GM23248 (cell line): Measurements from ENCODE around the gene TENM4. TPM values are rescaled to one million over a fixed set of nuclear protein-coding genes. Genes with fewer than 3 reads are reported as not detected.

Source experiments
- DNase-seq: peaks from one replicate; pipeline ENCODE4 v3.0.0-alpha.2; 2015
- H2AFZ ChIP-seq: fragments of 200-600 bp; sonication (generic); 2 replicates; pipeline ENCODE4 v1.6.1; 2016; ENCODE audit warnings: antibody characterized with exemption
- H3F3A ChIP-seq: fragments of 200-600 bp; sonication (generic); 2 replicates; pipeline ENCODE4 v1.6.1; 2016; ENCODE audit warnings: mild to moderate bottlenecking, antibody characterized with exemption, mixed run types; ENCODE audit not compliant: insufficient read depth
- H3K27ac ChIP-seq: fragments of 200-600 bp; sonication (generic); 2 replicates; pipeline ENCODE4 v1.5.1; 2016; ENCODE audit warnings: mild to moderate bottlenecking
- H3K27me3 ChIP-seq: fragments of 200-600 bp; sonication (generic); replicated peaks from 2 replicates; pipeline ENCODE4 v1.6.1; 2016; ENCODE audit warnings: mild to moderate bottlenecking; ENCODE audit not compliant: insufficient read depth
- H3K36me3 ChIP-seq: fragments of 200-600 bp; sonication (generic); 2 replicates; pipeline ENCODE4 v1.6.1; 2016; ENCODE audit warnings: low read depth, mild to moderate bottlenecking
- H3K4me1 ChIP-seq: fragments of 200-600 bp; sonication (generic); 2 replicates; pipeline ENCODE4 v1.6.1; 2016; ENCODE audit warnings: mild to moderate bottlenecking; ENCODE audit not compliant: insufficient read depth
- H3K4me2 ChIP-seq: fragments of 200-600 bp; sonication (generic); one replicate; pipeline ENCODE4 v1.6.1; 2016; ENCODE audit warnings: mild to moderate bottlenecking; ENCODE audit not compliant: unreplicated experiment
- H3K4me3 ChIP-seq: fragments of 200-600 bp; sonication (generic); 2 replicates; pipeline ENCODE4 v1.5.1; 2016; ENCODE audit warnings: mild to moderate bottlenecking
- H3K79me2 ChIP-seq: fragments of 200-600 bp; sonication (generic); 2 replicates; pipeline ENCODE4 v1.6.1; 2016; ENCODE audit warnings: mild to moderate bottlenecking; ENCODE audit not compliant: insufficient read depth
- H3K9ac ChIP-seq: fragments of 200-600 bp; sonication (generic); 2 replicates; pipeline ENCODE4 v1.6.1; 2016; ENCODE audit warnings: mild to moderate bottlenecking
- H3K9me2 ChIP-seq: fragments of 200-600 bp; sonication (generic); 2 replicates; pipeline ENCODE4 v1.6.1; 2016; ENCODE audit warnings: mixed run types, mild to moderate bottlenecking, moderate library complexity; ENCODE audit not compliant: insufficient read depth
- H3K9me3 ChIP-seq: fragments of 200-600 bp; sonication (generic); one replicate; pipeline ENCODE4 v1.6.1; 2017; ENCODE audit warnings: low read depth
- H4K20me1 ChIP-seq: fragments of 200-600 bp; sonication (generic); 2 replicates; pipeline ENCODE4 v1.6.0; 2016; ENCODE audit not compliant: insufficient read depth
- EZH2 ChIP-seq: fragments of 200-600 bp; sonication (generic); IDR thresholded peaks from 2 replicates; pipeline ENCODE4 v1.6.1; 2018; ENCODE audit warnings: antibody characterized with exemption, mild to moderate bottlenecking; ENCODE audit not compliant: insufficient read depth, poor library complexity, severe bottlenecking
- EZH2phosphoT487 ChIP-seq: fragments of 200-600 bp; sonication (generic); IDR thresholded peaks from 2 replicates; pipeline ENCODE4 v1.6.1; 2018; ENCODE audit warnings: antibody characterized with exemption, moderate library complexity, mild to moderate bottlenecking, low read depth; ENCODE audit not compliant: insufficient read depth
- WGBS, 2 experiments: methylation state at CpG; one replicate each; pipeline ENCODE4 v1.1.6; 2015 to 2017; ENCODE audit warnings: low lambda C conversion rate in 2 of 2, low coverage in 1 of 2; ENCODE audit errors: missing lambda C conversion rate in 2 of 2; 5-methylcytosine and 5-hydroxymethylcytosine counted together
- in situ Hi-C: fragments of 300-500 bp; cut with MboI; formaldehyde crosslinking; loops from 2 replicates; pipeline ENCODE4 v1.15.0; 2020
- polyA plus RNA-seq: library from polyadenylated mRNA; unstranded; fragments of >200 nt; fragmentation: Nextera tagmentation; extraction: Ambion mirVana; gene quantifications from 2 replicates; pipeline ENCODE4 v1.2.1, GENCODE V29; 2016
- total RNA-seq: library from RNA; depleted of rRNA; stranded (reverse); fragments of >200 nt; shearing (Covaris generic); gene quantifications from 2 replicates; pipeline ENCODE4 v1.2.3, GENCODE V29; 2014

The TENM4 gene
- total and polyA plus RNA-seq, 2 experiments from 2014 or later = 0.11 to 0.48 TPM

DNA sequence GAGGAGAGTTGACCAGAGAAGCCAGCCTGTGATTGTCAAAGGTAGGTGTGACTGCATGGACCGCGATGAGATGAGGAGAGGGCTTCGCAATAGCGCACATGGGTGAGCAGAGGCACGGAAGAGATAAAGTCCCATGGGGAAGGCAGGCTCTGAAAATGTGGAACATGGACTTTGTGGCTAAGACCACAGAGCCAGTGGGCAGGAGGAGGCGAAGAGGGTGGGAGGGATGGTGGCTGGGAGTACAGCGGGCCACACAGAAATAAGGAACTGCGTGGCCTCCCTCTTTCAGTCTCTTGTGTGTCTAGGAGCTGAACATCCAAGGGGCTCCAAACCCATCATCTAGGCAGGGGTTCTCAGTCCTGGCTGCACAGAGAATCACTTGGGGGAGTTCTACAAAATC is 98.6 kb downstream of the TENM4 start:
- Histone ChIP-seq H3K79me2 (no peaks in the 10 kb centered on the region), H3K9me2 (no peaks in the 10 kb centered on the region), H3K27me3 (no peaks in the 10 kb centered on the region; the same call in 1 of the 2 replicates), H3K9me3 (no peaks in the 10 kb centered on the region), H3K9ac (no peak overlapping the region), H3K4me2 (no peak overlapping the region), H3K4me1 (no peaks in the 10 kb centered on the region), H3K36me3 (no peaks in the 10 kb centered on the region), H3K4me3 (no peak overlapping the region), H3K27ac (no peak overlapping the region), H4K20me1 (no peaks in the 10 kb centered on the region), H3F3A (no peaks in the 10 kb centered on the region), H2AFZ (no peak overlapping the region)
- WGBS, 2 experiments = 71 to 73% methylated on average over 8 of the region's 8 CpGs
- no peak for DNase-seq
- no peak for TF ChIP-seq EZH2
- no peak for TF ChIP-seq EZH2phosphoT487
- in situ Hi-C loops = no loop called here

DNA sequence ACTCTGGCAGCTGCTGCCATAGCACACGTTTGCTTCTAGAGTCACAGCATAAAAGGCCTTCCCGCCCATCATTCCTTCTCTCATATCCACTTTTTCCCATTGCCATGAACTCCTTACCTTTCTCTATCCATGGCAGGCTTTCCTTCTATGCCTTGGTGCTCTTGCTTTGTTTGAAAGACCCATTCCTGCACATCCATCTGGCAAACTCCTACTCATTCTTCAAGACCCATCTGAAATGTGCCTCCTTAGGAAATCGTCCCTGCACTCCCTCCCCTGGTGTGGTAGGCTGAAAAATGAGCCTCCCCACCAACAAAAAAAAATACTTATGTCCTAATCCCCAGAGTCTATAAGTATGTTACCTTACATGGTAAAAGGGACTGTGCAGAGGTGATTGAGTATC is 100.3 kb downstream of the TENM4 start:
- no peak overlapping the region for H3K9ac ChIP-seq
- H3K4me1 ChIP-seq = no peaks in the 10 kb centered on the region
- H3K79me2 ChIP-seq = no peaks in the 10 kb centered on the region
- no peak overlapping the region for H3K27ac ChIP-seq
- H2AFZ ChIP-seq = no peak overlapping the region
- no peaks in the 10 kb centered on the region for H3K9me3 ChIP-seq
- WGBS, 2 experiments = 33 to 38% methylated on average over 3 of the region's 3 CpGs
- no peak overlapping the region for H3K4me2 ChIP-seq
- H3F3A ChIP-seq = no peaks in the 10 kb centered on the region
- H3K27me3 ChIP-seq = no peaks in the 10 kb centered on the region
- H3K36me3 ChIP-seq = no peaks in the 10 kb centered on the region
- no peak for DNase-seq
- no peaks in the 10 kb centered on the region for H3K9me2 ChIP-seq
- no peaks in the 10 kb centered on the region for H4K20me1 ChIP-seq
- H3K4me3 ChIP-seq = no peak overlapping the region
- TF ChIP-seq EZH2 (no peak), EZH2phosphoT487 (no peak)
- in situ Hi-C loops = no loop called here

DNA sequence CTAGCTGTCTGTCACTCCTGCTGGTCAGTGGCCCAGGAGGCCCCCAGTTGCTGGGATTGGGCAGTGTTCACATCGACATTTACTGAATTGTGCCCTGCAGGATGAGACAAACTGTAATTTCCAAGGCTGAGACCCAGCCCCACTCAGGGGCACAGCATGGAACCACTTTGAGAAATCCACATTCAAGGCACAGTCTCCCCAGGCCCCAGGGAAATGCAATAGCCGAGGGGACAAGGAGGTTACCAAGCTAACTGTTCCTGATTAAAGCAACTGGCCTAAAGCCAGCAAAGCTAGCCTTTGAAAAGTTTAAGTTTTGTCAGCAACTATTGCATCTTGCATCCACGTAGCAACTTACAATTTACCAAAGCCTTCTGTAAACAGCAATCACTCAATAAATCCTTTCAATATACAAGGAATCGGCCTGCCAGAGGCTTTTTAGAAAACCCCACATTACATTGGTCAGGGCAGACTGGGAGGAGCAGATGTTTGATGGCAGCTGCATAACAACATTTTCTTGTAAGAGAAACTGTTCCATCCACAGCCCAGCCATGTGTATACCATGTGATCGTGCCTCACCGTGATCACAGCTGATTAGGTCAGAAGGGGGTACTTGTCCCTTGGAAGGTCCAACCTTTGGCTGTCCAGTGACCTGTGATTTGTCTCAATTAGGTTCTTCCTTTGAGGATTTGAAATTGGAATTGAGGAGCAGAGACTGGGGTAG is 103.9 kb downstream of the TENM4 start:
- H3K27me3 ChIP-seq = no peaks in the 10 kb centered on the region
- in situ Hi-C loops = no loop called here
- 22% methylated on average over 6 of the region's 6 CpGs for WGBS, 2 experiments
- no peaks in the 10 kb centered on the region for H3K4me1 ChIP-seq
- no peaks in the 10 kb centered on the region for H3K9me3 ChIP-seq
- no peak overlapping the region for H2AFZ ChIP-seq
- H3F3A ChIP-seq = no peaks in the 10 kb centered on the region
- no peak for DNase-seq
- H3K9ac ChIP-seq = no peak overlapping the region
- no peaks in the 10 kb centered on the region for H3K9me2 ChIP-seq
- TF ChIP-seq EZH2 (no peak), EZH2phosphoT487 (no peak)
- no peak overlapping the region for H3K4me2 ChIP-seq
- no peaks in the 10 kb centered on the region for H4K20me1 ChIP-seq
- H3K27ac ChIP-seq = no peak overlapping the region
- no peak overlapping the region for H3K4me3 ChIP-seq
- no peaks in the 10 kb centered on the region for H3K79me2 ChIP-seq
- H3K36me3 ChIP-seq = no peaks in the 10 kb centered on the region

DNA sequence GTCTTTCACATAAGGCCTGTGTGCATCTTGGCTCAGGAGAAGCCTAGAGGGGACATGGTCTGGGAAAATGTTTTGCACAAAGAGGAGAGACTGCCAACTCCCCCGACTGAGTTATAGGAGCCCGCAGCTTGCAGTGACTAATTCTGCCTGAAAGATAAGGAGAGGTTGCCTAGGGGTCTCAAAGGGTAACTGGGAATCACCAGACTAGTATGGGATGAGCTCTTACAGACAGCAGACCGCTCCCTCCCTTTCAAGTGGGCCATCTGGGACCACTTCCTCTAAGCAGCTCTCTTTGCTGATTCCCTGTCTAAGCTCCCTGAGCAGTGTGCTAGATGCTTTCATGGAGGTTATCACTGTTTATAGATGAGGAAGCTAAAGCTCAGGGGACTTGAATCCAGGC is 105.1 kb downstream of the TENM4 start:
- Histone ChIP-seq H3K27me3 (no peaks in the 10 kb centered on the region), H3K79me2 (no peaks in the 10 kb centered on the region), H3F3A (no peaks in the 10 kb centered on the region), H3K9me2 (no peaks in the 10 kb centered on the region), H3K9me3 (no peaks in the 10 kb centered on the region), H3K4me1 (no peaks in the 10 kb centered on the region), H3K4me2 (no peak overlapping the region), H3K4me3 (no peak overlapping the region), H2AFZ (no peak overlapping the region), H3K27ac (no peak overlapping the region), H3K9ac (no peak overlapping the region), H3K36me3 (no peaks in the 10 kb centered on the region), H4K20me1 (no peaks in the 10 kb centered on the region)
- DNase-seq = no peak
- TF ChIP-seq EZH2 = no peak
- TF ChIP-seq EZH2phosphoT487 = no peak
- in situ Hi-C loops = no loop called here
- WGBS, 2 experiments = 32 to 48% methylated on average over 3 of the region's 3 CpGs
